C4-2B (cell line): ENCODE results near the gene ARMH4.

ENCODE experiments used
- CTCF ChIP-seq: fragments of 450-650 bp; conservative IDR thresholded peaks from 2 replicates; pipeline ENCODE4 v1.5.1; 2017; ENCODE audit warnings: mild to moderate bottlenecking
- ZFX ChIP-seq: fragments of 450-650 bp; IDR thresholded peaks from 2 replicates; pipeline ENCODE4 v1.6.1; 2017

- TF ChIP-seq CTCF (no peak), ZFX (no peak)
Observed at GRCh38 chr14:58191763-58192601, 40.0 kb upstream of the ARMH4 start.
